ENCODE results near the gene FDX1. TPM values are rescaled to one million over a fixed set of nuclear protein-coding genes. Genes with fewer than 3 reads are reported as not detected.

The FDX1 gene
- total RNA-seq, 1 donor from 2014 or later, result 26.3 TPM

- no peak for TF ChIP-seq CTCF (IDR thresholded peaks at IDR 0.05; ENCODE audit: borderline replicate concordance)
- Histone ChIP-seq H3K4me1 (no peaks in the 10 kb centered on the region), H3K9me3 (replicated peaks) (no peaks in the 10 kb centered on the region), H3K27ac (replicated peaks) (no peak overlapping the region), H3K36me3 (peaks cover 6% of the 10 kb centered on the region), H3K27me3 (ENCODE audit: low read depth) (no peaks in the 10 kb centered on the region), H3K4me3 (no peak overlapping the region)
- no peak for DNase-seq
- intact Hi-C loops (cut with micrococcal nuclease), result loop anchor here (10.0 kb wide), 1 partner anchor 767 kb away; no protein-coding TSS in a partner anchor
Observed at GRCh38 chr11:110467556-110467955, 37.8 kb downstream of the FDX1 start.

GRCh38 chr11:110468121-110468520, 38.4 kb downstream of the FDX1 start:
- Histone ChIP-seq H3K36me3 (peaks cover 6% of the 10 kb centered on the region), H3K27me3 (ENCODE audit: low read depth) (no peaks in the 10 kb centered on the region), H3K27ac (replicated peaks) (no peak overlapping the region), H3K9me3 (replicated peaks) (no peaks in the 10 kb centered on the region), H3K4me1 (no peaks in the 10 kb centered on the region), H3K4me3 (no peak overlapping the region)
- intact Hi-C loops (cut with micrococcal nuclease), result loop anchor here (10.0 kb wide), 1 partner anchor 767 kb away; no protein-coding TSS in a partner anchor
- no peak for TF ChIP-seq CTCF (IDR thresholded peaks at IDR 0.05; ENCODE audit: borderline replicate concordance)
- no peak for DNase-seq

DNA sequence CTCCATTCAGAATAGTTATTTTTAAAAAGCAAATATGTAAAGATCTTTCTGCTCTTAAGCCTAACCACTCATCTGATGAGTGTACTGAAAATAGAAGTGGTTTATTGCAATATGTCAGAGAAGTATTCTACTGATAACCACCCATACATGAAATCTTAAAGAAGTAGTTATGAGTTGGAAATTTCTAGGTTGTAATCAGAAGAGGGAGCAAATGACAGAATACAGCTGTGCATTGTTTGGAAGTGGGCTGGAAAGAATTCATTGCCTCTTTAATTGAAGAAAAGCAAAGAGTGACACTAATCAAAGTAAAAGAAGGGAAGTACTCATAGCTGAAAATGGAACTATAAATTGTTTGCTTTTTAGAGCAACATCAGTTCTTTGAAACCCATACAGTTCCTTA, 39.4 kb downstream of the FDX1 start:
- TF ChIP-seq CTCF (IDR thresholded peaks at IDR 0.05; ENCODE audit: borderline replicate concordance), result no peak
- H3K27me3 ChIP-seq (ENCODE audit: low read depth), result no peaks in the 10 kb centered on the region
- DNase-seq, result no peak
- H3K4me1 ChIP-seq, result no peaks in the 10 kb centered on the region
- no peaks in the 10 kb centered on the region for H3K9me3 ChIP-seq (replicated peaks)
- H3K4me3 ChIP-seq, result no peak overlapping the region
- intact Hi-C loops (cut with micrococcal nuclease), result loop anchor here (10.0 kb wide), 1 partner anchor 766 kb away; no protein-coding TSS in a partner anchor
- H3K36me3 ChIP-seq, result peaks cover 2% of the 10 kb centered on the region
- no peak overlapping the region for H3K27ac ChIP-seq (replicated peaks)

GRCh38 chr11:110470716-110471115, 41.0 kb downstream of the FDX1 start:
- no peak overlapping the region for H3K4me3 ChIP-seq
- no peak overlapping the region for H3K27ac ChIP-seq (replicated peaks)
- intact Hi-C loops (cut with micrococcal nuclease), result no loop called here

DNA sequence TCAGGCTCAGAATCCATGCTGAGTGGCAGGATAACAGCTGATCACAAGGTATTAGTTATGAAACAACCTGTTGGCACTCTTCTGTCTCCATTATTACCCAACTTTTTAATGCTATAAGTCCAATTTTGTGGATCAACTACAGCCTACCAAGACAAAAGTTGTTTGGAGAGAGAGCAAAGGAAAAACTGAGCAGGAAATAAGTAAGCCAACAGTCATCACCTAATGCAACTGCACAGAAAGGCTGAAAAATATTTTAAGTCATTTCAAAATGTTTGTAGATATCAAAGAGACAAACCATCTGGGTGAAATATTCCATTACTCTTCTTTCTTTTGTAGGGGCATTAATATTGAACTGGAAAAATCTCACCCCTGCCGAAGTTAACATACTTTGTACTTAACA, 41.6 kb downstream of the FDX1 start:
- Histone ChIP-seq H3K27me3 (ENCODE audit: low read depth) (no peaks in the 10 kb centered on the region), H3K9me3 (replicated peaks) (no peaks in the 10 kb centered on the region), H3K27ac (replicated peaks) (no peak overlapping the region), H3K36me3 (no peaks in the 10 kb centered on the region), H3K4me1 (no peaks in the 10 kb centered on the region), H3K4me3 (no peak overlapping the region)
- intact Hi-C loops (cut with micrococcal nuclease), result no loop called here
- DNase-seq, result no peak
- no peak for TF ChIP-seq CTCF (IDR thresholded peaks at IDR 0.05; ENCODE audit: borderline replicate concordance)

More at GRCh38 chr11:110470716-110471115, 41.0 kb downstream of the FDX1 start:
- no peaks in the 10 kb centered on the region for H3K36me3 ChIP-seq
- H3K27me3 ChIP-seq (ENCODE audit: low read depth), result no peaks in the 10 kb centered on the region
- no peaks in the 10 kb centered on the region for H3K9me3 ChIP-seq (replicated peaks)
- TF ChIP-seq CTCF (IDR thresholded peaks at IDR 0.05; ENCODE audit: borderline replicate concordance), result no peak
- H3K4me1 ChIP-seq, result no peaks in the 10 kb centered on the region
- DNase-seq, result no peak

All from left ventricle myocardium inferior (tissue), 1 donor.